Activated CD4-positive, alpha-beta T cell treated with anti-CD3 and anti-CD28 coated beads, Interleukin-2, amount 50 U/mL, for 4 hours (primary cell): Measurements from ENCODE around the gene PWWP2A.
A peak's percentile ranks its signal among the peaks of the same experiment; 100 is the strongest.

Experiments
- DNase-seq, 2 experiments: peaks; one replicate each; pipeline ENCODE4 v3.0.0-alpha.2; 2020

PWWP2A gene

DNA sequence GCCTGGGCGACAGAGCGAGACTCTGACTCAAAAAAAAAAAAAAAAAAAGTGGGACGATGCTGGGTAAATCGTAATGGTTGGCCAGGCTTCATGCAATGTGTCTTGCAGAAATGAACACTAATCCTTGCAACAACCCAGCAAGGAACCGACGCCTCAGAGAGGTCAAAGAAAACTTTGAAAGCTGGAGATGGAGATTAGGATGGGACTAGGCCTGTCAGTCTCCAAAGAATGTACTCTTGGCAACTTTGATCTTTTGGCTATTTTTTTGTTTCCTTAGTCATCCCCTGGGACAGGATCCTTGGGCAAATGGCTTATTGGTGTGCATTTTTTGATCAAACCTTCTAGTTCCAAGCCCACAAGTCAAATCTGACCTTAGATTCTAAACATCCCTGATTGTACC, 10.6 kb upstream of the PWWP2A start:
- no peak for DNase-seq

GRCh38 chr5:160128632-160129031, 9.4 kb upstream of the PWWP2A start:
- DNase-seq, result no peak

DNA sequence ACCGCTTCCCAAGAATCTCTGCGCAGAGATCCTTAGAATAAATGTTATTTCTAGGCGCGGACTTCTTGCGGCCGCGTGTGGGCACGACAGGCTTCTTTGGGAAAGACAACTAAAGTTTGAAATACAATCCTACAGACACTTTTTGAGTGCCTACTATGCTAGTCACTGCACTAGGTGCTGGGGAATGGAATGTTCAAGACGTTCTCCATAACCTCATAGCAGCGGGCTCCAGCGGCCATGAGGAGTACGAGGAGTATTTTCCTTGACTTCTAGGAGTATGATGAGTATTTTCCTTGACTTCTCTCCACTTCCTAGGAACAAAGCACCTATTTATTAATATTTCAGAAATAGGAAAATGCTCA, 636 bp upstream of the PWWP2A start:
- DNase-seq, result no peak

- DNase-seq, result peak; percentile 35 to 53
These were observed 705 bp downstream of the PWWP2A start for GRCh38 chr5:160118349-160119141.

- no peak for DNase-seq
These were observed 2.3 kb downstream of the PWWP2A start for GRCh38 chr5:160116991-160117390.

DNA sequence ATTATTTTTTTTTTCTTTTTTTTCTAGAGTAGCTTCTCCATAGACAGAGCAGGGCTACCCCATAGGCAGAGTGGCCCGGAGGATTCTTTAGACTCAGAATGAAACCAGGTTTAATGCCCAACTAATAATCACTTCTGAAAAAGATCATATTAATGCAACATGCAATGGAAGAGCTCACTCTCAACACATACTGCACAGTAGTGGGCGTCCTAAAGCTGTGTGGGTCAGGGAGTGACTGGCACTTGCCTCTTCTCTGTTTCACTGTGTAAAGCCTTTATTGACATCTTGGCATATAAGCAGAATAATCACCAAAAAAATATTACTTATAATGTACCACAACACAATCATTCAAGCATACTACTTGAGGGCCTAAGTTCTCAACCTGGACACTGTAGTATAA, 11.1 kb downstream of the PWWP2A start:
- DNase-seq, result no peak

- DNase-seq, result no peak
These were observed 13.4 kb downstream of the PWWP2A start for GRCh38 chr5:160105686-160106360.

- DNase-seq, result no peak
These were observed 21.3 kb downstream of the PWWP2A start for GRCh38 chr5:160097991-160098390.

DNA sequence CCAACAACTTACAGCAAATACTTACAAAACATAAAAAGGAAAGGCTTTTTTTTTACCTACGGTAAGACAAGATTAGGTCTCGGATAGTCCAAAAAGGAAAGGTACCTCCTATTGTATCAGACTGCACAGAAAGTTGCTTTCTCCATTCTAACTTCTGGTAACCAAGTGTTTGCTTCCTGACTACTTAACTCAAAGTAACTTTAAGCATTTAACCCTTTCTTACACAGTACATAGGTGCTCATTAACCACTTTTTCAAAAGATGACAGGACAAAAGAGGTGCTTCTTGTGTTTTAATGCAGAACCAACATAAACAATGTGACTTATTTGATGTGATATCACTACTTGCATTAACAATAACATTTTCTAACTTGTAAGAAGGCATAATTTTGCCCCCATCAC, 23.1 kb downstream of the PWWP2A start:
- no peak for DNase-seq

- DNase-seq, result no peak
These were observed 26.1 kb downstream of the PWWP2A start for GRCh38 chr5:160092960-160093707.

GRCh38 chr5:160092514-160092913, 26.7 kb downstream of the PWWP2A start:
- DNase-seq, result no peak

- DNase-seq, result no peak
These were observed 29.2 kb downstream of the PWWP2A start for GRCh38 chr5:160090059-160090458.

- no peak for DNase-seq
These were observed 29.7 kb downstream of the PWWP2A start for GRCh38 chr5:160089531-160089930.

DNA sequence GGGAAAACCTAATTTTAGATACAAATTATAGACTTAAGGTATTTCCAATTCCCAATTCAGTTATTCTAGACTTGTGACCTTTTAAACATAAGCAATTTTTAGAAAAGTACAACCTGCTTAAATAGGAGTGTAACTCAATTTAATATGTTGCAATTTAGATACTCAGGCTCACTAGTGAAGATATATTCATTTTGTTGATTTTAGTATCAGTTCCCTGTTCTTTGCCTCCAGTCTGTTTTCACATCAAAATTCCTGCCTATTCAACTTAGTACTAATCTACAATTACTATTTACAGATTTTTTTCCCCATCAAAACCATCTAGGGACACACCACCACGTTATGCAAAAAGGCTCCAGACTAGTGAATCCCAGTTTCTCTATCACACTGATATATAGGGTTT, 30.4 kb downstream of the PWWP2A start:
- DNase-seq, result no peak

GRCh38 chr5:160087199-160087598, 32.1 kb downstream of the PWWP2A start:
- no peak for DNase-seq

GRCh38 chr5:160084144-160084543, 35.1 kb downstream of the PWWP2A start:
- DNase-seq, result no peak

DNA sequence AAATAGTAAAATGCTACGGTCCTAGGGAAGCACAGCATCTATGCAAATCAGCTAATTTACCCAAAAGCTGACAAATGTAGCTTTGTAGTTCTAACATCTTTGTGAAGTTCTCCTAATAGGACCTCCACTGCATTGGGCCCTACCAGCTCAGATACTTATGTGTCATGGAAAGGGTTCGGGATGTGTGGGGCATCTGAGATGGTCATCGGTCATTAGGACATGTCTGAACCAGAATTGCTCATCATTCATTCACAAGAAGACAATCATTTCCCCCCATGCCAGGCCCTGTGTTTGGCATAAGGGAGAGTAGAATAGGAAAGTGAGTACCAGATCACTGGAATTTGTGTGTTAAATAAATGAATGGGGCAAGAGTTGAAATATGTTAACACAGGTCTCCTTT, 35.7 kb downstream of the PWWP2A start:
- DNase-seq, result no peak

DNA sequence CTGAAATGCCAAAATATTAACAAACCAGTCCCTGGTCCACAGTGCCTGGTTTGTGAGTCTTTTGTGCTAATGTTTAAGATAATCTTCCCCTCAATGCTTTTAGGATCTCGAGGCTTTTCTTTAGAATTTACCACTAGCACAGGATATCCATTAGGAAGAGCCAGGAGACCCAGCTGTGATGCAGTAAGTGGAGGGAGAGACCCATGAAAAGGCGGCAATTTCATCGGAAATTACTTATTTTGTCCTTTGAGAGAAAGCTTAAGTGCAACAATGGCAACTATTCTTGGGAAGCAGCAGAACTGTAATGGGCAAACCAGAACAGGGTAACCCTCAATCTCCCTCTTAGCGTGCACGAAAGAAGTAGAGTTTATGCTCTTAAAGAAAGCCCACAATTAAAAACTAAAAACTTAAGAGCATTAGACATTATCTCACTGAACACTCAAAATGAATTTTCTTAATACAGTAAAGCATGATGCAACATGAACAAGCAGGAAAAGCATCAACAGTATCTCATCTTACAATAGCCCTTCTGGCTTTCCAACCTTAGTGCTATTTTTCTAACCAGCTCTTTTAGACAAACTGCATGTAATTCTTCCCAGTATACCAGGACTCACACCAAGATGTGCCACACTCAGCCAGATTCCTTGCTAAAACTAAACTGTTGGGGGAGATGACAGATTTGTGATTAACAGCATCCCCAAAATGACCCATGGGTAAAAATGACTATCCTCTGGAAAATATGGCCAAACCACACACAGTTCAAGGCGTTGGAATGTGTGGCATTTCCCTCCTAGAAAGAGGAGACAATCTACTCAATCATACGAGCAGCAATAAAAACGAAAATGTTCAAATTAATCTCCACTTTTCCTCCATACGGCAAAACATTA, 36.4 kb downstream of the PWWP2A start:
- no peak for DNase-seq

DNA sequence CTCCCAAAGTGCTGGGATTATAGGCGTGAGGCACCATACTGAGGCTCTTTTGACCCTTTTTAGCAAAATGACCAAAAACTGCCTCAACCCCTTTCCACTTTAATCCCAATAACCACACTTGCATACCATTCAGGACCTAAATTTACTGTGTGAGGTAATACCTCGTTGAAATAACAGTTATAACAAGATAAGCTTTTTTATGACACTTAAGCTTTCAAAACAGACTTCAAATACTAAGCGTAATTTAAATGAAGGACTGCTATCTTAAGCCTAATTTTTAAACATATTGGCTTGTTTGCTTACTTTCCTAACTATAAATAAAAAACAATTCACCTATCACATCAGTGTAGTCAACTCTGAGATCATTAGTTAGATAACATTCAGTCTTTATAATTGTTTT, 37.8 kb downstream of the PWWP2A start:
- no peak for DNase-seq

DNA sequence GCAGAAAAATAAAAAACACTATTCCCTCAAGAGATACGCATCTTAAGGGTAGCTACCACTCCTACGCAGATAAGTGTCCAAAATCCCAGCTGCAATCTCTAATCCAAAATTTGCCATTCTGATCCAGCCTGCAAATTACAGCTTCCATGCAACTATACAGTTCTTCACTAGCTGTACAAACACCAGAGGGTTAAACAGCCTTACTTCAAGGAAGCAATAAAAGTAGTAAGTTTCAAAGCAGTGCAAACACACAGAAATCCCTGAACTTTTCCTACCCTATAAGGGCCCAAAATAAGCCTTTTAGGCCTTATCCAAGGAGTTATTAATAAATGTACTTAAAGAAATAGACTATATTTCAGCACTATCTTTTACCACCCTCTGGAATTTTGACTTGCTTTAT, 39.5 kb downstream of the PWWP2A start:
- DNase-seq, result no peak

DNA sequence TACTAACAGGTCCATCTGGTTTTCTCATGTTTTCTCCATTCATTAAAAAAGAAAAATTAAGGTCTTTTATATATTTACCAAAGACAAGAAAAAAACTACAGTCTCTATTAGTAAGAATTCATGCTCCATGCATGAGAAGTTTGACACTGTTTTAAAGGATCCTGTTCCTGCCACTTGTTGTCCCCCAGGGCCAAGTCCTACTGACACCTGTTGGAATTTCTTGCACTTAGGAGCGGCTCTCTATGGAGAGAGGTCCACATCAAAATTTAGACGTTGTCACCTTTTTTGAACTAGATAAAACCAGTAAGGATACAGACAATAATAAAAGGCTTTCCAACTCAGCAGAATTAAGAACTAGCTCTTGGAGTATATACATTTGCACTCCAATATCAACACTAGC, 42.3 kb downstream of the PWWP2A start:
- no peak for DNase-seq

DNA sequence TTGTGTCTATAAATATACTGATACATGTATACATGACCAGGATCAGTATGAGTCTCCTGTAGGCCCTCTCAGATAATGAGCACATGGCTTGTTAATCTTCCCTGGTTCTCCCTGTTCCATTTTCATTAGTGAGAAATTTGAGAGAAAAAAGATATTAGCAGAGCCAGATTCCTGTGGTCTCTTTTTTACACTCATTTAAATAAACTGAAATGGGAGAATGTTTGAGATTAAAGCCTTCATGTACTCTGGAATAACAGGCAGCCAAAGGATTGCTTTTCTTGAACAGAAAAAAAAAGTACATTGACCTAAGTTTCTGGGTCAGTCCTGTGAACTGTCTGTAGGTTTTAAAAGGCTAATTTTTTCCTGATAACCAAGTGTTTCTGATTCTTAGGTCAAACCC, 44.2 kb downstream of the PWWP2A start:
- no peak for DNase-seq

- no peak for DNase-seq
These were observed 47.3 kb downstream of the PWWP2A start for GRCh38 chr5:160071916-160072315.
